Pons (tissue), 1 donor: ENCODE results near the gene SLC30A2.

Experiments
- DNase-seq: peaks from one replicate; pipeline ENCODE4 v3.0.0-alpha.2; 2016; ENCODE audit warnings: low spot score

Gene SLC30A2

GRCh38 chr1:26021647-26022403, 24.1 kb downstream of the SLC30A2 start, which contains the start of gene EXTL1:
TSS of gene EXTL1 (plus strand) at chr1:26021775. CDS start at chr1:26022647, 872 bp downstream.
- no peak for DNase-seq

GRCh38 chr1:26020941-26021646, 24.8 kb downstream of the SLC30A2 start:
- DNase-seq: no peak

DNA sequence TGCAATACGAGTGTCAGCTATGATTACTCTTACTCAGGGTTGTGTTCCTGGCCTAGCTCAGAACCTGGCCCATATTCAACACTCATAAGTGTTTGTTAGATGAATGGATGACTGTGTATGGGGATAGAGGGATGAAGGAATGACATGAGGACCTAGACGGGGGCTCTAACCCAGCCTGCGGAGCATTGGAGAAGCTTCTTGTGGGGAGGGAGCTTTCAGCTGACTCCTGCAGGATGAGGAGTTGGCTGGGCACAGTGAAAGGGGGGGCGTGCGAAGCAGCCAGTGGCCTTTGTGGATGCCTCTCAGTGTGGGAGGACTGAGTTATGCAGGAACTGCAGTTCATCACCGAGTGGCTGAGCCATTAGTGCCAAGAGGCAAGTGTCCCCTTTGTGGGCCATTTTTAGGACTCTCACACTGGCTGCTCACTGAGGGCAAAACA, 25.6 kb downstream of the SLC30A2 start:
- no peak for DNase-seq

- DNase-seq: no peak
Observed at GRCh38 chr1:26019641-26020315, 26.1 kb downstream of the SLC30A2 start.

- DNase-seq: no peak
Observed at GRCh38 chr1:26017606-26018005, 28.3 kb downstream of the SLC30A2 start.

GRCh38 chr1:26016953-26017545, 28.9 kb downstream of the SLC30A2 start:
- DNase-seq: no peak

DNA sequence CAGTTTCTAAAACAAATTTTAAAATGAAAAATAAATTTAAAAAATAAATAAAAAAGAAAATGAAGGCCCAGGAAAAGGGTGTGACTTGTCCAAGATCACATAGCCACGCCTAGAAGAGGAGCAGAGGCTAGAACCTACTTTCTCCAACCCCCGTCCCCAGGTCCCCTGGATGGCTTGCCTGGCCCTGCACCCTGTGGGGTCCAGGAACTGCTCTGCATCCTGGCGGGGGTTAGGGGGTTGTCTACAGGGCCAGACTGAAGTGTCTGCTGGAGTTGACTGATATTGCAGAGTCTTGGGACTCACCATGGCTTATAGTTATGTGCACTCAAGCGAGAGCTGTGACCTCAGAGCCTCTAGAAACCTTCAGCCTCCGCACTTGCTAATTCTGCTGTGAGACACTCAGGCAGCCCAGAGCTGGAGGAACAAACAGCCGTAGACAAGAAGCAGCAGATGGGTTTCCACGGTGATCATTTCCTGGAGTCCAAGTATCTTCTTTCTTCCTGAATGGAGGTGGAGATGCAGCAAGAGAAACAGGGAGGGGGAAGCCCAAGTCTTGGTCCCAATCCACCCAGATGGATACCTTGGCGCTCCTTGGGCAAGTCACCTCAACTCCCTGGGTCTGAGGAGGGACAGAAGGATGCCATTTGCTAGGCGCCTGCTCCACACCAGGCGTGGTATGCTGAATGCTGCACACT, 29.5 kb downstream of the SLC30A2 start:
- no peak for DNase-seq

GRCh38 chr1:26015358-26015757, 30.6 kb downstream of the SLC30A2 start:
- DNase-seq: peak; percentile 49

- no peak for DNase-seq
Observed at GRCh38 chr1:26014179-26014578, 31.7 kb downstream of the SLC30A2 start.

DNA sequence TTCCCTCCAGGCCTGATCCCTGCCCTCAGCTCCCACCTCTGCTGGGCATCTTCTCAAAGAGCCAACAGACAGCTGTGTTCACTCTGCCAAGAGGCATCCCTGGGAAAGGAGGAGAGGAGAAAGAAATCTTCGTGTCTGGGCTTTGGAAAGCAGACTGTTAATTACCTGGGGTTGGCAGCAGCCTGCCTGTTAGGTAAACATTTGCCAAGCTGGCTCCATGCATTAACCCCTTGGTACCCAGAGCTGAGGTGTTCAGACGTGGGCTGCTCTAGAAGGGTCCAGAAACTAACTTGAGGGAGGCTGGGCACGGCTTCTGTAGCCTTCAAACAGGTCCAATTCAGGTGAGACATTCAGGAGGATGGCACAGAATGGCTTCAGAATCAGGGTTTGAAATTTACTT, 33.1 kb downstream of the SLC30A2 start:
- DNase-seq: no peak

DNA sequence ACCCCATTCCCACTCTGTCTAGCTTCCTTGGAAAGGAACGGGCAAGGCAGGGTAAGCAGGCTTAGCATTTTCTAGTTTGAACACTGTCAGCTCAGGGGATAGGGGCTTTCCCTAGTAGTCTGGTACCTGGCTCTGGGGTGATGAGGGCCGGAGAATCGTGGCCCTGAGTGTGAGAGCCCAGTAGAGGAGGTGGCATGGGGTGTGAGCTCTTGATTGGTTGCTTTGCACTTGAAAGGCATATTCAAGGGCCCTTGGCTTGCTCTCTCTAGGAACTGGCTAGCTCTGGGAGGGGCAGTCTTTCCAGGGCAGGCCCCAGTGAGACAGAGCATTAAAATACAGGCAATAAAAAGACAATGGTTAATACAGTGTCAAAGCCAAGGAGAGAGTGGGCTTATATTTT, 35.1 kb downstream of the SLC30A2 start:
- DNase-seq: no peak

DNA sequence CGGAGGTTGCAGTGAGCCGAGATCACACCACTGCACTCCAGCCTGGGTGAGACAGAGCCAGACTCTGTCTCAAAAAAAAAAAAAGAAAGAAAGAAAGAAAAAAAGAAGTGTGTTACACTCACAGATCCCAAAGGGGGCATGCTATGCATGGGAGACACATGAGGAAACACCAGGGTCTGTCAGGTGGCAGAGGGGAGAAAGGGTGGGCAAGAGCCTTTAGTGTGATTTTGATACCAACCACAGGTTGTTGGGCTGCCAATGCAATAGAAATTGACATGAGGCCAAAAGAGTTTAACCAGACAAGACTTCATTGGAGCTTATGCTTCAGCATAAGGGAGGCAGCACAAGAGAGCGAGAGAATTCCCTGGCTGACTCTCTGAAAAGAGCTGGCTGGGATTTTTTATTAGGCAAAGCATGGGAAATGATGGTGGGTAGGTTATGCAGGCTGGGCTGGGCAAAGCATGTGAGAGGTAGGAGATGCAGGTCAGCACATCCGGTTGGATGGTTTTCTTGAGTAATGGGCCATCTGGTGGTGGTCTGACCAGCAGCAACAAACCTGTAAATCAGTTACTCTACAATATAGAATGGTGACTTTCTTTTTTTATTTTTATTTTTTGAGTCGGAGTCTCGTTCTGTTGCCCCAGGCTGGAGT, 36.0 kb downstream of the SLC30A2 start:
- no peak for DNase-seq

- DNase-seq: no peak
Observed at GRCh38 chr1:26006710-26007109, 39.2 kb downstream of the SLC30A2 start.

GRCh38 chr1:26005434-26006105, 40.3 kb downstream of the SLC30A2 start:
- DNase-seq: no peak

DNA sequence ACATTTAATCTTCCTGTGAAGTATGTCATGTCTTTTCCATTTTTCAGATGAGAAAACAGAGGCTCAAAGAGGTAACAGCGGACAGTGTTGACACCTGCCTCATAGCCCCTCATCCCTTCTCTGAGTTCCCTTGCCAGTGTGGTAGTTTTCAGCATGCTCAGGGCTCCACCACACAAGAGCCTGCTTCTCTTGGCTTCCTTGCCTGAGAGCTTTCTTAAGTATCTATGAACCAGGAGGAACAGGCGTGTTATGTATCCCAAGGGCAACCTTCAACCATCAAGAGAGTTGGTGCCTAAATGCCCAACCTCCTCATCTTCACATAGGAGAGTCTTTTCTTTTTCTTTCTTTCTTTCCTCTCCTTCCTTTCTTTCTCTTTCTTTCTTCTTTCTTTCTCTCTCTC, 42.2 kb downstream of the SLC30A2 start:
- no peak for DNase-seq

DNA sequence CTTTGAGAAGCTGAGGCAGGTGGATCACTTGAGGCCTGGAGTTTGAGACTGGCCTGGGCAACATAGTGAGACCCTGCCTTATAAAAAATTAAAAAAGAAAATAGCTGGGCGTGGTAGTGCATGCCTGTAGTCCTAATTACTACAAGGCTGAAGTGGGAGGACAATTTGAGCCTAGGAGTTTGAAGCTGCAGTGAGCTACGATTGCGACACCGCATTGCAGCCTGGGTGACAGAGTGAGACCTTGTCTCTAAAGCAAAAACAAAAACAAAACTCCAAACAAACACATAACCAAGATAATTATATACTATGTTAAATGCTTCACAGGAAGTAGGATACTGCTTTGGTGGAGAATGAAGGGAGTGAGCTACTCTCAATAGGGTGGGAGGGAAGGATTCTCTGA, 42.7 kb downstream of the SLC30A2 start:
- no peak for DNase-seq

DNA sequence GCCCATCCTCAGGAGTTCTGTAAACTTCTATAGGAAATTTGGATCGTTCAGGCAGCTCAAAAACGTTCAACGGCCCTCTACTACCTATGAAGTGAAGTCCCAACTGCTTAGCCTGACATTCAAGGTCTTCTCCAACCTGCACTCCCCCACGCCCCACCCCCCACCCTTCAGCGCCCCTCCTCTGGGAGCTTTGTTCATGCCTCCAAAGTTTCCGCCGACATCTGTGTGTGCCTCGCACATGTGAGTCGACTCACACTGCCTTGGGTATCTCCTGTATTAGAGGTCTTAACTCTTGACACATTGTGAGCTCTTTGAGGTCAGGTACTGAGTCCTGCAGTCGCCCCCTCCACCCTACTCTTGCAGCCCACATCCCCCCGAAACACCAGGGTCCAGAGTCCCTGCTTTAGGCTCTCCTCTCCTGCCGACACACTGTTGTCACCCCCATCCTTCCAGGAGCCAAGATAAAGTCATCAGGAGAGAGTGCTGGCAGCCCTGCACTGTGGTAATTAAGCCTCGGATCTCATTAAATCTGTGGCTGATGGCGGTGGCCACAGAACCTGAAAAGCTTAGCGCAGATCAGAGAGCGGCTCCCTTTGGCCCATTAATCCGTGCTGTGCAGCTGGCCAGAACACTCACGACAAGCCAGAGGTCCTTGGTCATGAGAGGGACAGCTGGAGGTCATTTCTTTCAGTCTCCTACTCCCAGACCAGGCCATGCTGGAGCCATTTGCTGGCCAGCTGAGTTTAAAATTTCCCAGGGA, 46.7 kb downstream of the SLC30A2 start:
- no peak for DNase-seq

GRCh38 chr1:25997828-25998761, 47.8 kb downstream of the SLC30A2 start, which contains the start of gene PAFAH2:
TSS of gene PAFAH2 (minus strand) at chr1:25998063. CDS start at chr1:25990816, 7,247 bp downstream.
- peak; percentile 100 for DNase-seq
